Brain pericyte (primary cell): ENCODE results near the gene AURKAIP1.

Source experiments
- DNase-seq: peaks from one replicate; pipeline ENCODE4 v3.0.0-alpha.2; 2012; ENCODE audit warnings: low read depth, low spot score

Gene AURKAIP1

DNA sequence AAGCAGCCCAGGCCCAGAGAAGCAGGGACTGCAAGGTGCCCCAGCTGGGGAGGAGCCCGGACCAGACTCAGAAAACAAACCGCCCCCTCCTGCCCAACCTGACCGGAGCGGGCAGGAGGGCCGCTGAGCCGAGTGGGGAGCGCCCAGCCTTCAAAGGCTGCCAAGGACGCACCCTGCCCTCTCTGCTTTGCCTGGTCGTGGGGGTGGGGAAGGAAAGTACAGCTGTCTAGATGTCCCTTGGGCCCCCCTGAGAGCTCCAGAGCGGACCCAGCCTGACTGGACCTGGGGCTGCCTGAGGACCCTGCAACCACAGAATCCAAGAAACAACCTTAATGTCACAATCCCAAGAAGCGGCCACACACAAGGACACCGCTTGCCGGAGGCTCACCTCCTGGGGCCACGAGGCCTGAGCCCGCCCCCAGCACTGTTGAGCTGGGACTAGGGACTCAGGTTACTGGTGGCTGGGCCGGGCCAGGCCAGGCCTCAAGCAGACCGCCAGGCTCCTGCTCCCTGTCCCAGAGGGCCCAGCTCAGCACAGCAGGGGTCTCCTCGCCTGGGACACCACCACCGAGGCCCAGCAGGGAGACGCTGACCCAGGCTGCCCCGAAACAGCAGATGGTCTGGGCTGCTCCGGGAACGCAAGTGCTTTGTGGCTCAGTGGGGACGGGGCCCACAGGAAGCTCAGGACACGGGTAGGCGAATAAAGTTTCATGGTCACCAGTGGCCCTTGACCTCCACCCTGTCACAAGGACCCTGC lies 27.2 kb downstream of the AURKAIP1 start:
- DNase-seq, result no peak

DNA sequence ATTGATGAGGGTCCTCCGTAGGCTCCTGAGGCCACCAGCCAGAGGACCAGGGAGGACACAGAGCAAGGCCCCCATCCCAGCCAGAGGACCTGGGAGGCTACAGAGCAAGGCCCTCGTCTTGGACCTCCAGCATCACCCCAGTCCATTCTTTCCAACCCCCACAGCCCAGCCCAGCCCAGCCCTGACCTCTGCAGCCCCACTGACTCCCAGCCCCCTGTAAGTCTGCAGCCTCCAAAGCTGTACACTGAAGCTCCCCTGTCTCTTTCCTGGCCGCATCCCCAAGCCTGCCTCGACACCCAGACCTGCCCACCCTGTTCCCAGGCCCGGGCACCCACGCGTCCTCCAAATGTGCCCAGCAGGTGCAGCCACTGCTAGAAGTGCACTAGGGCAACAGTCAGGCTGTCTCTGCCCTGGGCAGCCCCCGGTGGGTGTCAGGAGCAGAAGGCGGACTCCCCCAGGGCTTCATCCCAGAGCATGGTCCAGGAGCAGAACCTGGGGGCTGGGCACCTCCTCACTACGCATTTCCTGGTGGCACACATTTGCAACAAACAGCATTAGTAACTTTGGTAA lies 27.9 kb downstream of the AURKAIP1 start:
- DNase-seq, result no peak

DNA sequence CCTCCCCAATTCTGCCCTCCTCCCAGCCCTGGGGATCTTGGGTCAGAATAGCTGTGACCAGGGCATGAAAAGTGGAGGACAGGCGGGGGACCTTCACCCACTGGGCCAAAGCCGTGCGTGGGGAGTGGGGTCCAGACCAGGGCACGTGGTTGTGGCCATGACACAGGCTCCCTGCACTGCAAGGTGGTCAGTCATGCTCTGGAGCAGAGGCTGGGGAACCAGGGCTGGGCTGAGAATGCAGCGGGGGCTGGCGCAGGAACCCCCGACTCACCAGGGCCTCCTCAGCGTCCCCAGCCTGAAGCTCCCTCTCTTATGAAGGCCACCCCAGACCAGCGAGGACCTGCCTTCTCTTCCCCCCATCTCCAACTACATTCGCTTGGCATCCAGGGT lies 28.5 kb downstream of the AURKAIP1 start:
- DNase-seq, result no peak

DNA sequence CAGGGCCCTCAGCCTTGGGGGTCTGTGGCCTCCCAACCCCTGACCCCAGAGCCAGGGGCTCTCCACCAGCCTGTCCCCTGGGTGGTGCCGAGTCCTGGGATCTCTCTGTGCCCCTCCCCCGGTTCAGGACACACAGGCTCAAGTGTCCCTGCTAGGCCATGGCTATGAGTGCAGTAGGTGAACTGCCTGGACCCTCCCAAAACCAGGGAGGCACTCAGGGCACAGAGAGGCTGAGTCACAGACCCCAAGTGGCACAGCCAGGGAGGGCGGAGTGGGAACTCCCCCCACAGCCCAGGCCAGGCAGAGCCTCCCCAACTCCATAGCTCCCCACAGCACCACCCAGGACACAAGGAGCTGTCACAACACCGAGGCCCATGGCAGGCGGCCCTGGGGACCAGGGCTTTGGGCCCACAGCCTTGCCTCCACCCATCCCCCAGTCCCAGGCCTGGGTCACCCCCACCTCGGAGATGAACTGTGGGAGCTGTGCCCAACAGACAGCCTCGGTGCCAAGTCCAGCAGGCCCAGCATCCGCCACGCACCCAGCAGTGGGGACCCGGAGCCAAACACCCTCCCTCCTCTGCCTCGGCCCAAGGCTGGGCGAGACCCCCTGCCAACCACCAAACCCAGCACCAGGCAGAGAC lies 29.0 kb downstream of the AURKAIP1 start:
- no peak for DNase-seq

DNA sequence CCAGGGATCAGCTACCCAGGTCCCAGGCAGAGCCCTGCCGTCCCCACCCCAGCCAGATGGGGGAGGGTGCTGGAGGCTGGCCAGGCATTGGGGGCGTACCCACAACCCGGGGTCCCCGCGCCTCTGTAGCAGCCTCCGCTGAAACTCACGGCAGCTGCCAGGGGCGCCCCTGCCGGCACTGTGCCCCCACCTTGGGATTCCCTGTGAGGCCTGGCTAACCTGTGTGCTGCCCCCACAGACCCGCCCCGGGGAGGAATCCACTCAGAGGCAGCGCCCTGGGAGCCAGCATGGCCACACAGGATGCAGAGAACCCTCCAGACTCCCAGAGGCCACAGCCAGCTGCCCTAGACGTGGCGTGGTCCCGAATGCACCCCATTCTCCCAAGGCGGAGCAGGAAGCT lies 29.6 kb downstream of the AURKAIP1 start:
- no peak for DNase-seq

DNA sequence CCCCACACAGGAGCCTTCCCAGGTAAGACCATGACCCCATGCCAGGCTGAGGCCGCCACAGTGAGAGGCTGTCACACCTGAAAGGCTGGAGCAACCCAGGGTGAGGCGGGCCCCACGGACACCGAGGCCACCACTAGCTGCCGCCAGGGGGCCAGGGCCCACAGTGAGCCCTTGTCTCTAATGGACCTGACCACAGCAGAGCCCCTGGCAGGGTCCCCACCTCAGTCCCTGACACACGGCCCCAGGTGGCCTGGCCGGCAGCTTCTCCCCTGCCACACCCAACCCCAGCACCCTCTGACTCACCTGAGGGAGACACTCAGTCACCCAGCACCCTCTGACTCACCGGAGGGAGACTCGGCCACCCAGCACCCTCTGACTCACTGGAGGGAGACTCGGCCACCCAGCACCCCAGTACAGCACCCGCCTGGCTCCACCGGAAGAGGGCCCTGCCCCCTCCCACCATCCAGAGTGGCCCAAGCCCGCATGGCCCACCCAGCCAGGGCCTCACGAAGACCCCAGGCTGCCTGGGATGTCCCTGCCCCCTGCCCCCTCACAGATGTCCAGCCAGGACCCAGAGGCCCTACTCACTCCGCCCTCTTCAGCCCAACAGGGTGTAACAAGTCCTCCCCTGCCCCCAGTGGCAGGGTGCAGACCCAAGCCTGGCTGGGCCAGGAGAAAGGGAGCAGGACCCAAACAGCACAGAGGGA lies 30.2 kb downstream of the AURKAIP1 start:
- no peak for DNase-seq

DNA sequence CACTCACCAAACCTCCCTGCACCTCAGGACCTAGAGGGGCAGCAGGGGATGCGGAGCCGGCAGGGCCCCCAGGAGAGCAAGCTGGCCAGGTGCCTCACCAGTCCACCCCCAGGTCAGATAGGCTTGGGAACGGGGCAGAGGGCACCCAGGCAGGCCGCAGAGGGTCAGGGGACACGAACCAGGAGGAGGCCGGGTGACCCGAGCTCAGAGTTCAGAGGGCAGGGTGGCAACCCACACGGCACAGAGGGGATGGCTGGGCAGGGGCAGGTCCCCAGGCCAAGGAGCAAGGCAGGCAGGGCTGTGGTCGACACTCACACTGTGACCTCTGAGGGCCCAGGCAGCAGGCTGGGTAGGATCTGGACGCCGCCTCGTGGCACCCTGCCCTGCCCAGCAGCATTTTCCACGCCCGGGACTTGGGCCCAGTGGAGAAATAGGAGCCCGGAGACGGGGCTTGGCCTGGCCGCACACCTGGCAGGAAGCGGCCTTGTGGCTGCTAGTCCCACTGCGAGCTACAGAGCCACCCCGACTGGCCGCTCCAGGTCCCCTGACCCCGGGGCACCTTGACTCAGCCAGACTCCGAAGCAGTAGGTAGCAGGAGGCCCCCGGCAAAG lies 31.1 kb downstream of the AURKAIP1 start:
- no peak for DNase-seq

DNA sequence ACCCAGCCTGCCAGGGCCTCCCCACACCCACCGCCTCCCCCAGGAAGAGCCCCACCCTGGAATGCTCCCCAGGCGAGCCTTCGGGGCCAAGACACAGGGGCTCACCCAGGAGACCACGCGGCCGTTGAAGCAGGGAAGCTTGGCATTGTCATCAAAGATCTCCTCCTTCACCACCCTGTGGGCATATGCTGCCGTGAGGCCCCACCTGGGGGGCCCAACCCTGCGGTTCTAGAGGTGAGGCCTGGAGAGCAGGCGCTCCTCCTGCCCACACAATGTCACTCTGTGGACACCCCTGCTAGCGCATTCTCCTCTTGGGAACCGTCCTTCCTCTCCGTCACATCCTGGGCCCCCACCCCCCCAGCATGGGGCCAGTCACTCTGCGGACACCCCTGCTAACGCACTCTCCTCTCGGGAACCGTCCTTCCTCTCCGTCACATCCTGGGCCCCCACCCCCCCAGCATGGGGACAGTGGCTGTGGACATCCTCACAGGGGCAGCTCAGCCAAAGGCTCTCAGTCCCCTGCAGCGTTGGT lies 32.4 kb downstream of the AURKAIP1 start:
- DNase-seq, result no peak

DNA sequence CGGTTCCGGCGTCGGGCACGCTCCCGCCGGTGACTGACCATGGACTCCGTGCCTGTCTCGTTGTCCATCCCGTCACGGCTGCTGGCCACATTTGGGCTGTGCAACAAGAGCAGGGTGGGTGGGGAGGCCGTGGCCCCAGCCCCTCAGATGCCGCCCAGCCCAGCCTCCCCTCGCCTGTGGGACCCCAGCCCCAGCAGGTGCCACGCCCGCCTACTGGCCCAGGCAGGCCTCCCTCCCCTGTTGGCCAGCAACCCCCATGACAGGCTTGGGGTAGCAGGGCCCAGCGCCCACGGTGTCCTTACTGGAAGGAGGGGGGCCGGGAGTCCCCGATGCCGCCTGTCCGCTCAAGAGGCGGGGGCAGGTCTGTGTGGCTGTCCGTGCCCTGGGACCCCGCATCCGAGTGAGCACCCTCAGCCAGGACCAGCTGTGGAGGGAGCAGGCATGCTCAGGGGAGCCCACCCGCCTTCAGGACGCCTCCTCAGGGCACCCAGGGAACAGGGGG lies 32.9 kb downstream of the AURKAIP1 start:
- DNase-seq, result no peak

DNA sequence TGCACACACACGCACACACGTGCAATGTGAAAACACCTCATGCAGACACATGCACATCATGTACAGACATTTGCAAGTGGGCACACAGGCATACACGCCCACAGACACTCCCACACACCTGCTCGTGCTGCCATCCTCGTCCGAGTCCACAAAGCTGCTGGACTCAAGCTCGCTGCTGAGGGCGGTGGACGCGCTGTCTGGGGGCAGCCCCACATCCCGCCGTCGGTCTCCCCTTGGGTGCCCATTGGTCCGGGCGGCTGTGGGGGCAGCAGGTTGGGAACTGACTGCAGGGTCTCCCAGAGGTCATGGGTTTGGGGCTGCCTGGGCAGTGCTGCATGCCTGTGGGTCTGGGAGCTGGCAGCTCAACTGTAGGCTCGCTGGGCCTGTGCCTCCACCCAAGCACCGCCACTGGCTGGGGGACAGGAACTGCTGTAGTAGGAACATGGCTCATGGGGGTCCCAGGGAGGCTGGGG lies 33.4 kb downstream of the AURKAIP1 start:
- no peak for DNase-seq

DNA sequence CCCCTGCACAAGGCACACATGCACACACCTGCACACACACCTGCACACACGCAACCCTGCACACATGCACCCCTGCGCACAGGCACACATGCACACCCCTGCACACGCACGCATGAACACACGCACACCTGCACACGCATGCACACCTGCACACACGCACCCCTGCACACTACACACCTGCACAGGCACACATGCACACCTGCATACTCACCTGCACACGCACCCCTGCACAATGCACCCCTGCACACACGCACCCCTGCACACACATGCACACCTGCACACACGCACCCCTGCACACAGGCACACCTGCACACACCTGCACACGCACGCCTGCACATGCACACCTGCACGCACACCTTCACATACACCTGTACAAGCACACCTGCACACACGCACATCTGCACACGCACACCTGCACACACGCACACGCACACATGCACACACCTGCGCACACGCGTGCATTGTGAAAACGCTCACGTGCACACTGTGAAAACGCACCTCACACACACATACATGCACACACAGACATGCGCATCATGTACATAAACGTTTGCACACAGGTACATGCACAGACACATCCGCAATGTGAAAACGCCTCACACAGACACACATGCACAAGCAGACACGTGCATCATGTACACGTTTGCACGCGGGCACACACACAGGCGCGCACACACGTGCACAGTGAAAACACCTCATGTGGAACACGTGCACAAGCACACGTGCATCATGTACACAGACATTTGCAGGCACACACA lies 34.0 kb downstream of the AURKAIP1 start:
- no peak for DNase-seq

DNA sequence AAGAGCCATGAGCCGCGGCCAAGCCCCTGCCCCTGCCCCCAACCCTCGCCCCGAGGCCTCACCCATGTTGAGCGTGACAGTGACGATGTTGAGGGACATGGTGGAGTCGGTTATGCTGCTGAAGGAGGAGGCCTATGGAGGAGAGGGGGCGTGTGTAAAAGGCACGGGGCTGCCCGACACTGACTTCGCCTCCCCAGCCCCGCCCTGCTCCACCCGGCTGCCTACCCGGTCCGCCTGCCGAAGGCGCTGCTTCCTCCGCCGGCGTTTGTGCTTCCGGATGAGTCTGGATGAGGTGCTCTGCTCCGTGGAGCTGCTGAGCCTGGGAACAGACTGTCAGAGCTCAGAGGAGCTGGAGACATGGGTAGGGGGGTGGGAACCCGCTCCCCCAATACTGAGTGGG lies 34.8 kb downstream of the AURKAIP1 start:
- no peak for DNase-seq

DNA sequence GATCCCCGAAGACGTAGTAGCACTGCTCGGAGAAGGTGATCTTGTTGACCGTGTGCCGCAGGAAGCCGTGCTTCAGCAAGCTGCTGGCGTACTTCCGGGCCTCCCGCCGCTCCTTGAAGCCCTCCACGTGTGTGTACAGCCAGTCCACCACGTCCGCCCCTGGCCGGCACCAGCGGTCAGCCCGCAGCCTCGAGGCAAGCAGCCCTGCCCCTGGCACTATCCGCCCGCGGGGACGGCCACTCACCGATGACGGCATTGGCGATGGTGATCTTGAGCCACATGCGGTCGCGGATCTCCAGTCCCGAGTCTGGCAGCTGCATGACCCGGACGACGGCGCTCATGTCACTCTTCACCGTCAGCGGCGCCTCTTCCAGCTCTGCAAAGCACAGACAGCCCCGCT lies 36.7 kb downstream of the AURKAIP1 start:
- no peak for DNase-seq

DNA sequence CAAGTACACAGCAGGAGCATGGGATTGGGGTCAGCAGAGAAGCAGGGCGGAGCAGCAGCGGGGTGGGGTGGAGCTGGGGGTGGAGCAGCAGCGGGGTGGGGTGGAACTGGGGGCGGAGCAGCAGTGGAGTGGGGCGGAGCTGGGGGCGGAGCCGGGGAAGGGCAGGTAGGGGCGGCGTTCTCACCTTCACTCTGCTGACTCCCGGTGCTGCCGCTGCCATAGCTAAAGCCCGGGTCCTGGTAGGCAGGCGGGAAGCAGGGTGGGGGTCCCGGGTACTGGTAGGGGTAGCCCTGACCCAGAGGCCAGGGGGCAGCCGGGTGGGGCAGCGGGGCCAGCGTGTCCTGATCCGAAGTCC lies 37.2 kb downstream of the AURKAIP1 start:
- no peak for DNase-seq

DNA sequence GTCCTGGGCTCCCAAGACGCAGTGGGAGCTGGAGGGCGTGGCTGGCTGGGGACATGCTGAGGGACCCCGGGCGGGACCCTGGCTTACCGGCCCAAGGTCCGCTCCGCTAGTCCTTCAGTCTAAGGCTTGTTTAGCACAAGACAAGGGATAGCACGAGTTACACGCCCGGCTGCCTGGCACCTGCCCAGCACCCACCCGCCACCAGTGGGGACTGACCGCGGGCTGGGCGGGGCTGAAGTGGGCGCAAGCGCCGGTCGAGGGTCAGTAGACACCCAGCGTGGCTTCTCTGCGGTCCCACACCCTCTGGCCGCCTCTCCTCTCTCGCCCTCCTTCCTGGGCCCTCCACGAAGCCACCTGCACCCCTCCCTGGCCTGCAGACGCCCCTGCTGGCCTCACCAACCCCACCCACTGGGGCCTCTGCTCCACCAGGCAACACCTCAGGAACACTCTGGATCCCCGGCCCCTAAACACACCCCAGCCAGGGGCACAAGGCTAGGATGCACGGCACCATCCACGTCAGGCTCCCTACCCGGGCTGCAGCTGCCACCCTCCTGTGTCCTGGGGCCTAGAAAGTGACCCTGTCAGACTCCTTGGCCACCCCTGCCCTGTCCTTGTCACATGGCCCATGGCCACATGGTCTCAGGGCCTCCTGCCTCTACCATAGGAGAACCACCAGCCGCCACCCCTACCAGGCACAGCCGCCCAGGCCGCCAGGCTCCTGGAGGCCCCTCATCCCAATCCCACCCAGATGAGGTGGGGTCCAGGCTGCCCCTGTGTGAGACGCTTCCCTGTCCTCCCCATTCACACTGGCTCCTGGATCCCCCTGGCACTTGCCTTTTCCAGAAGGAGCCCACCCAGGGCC lies 37.8 kb downstream of the AURKAIP1 start:
- no peak for DNase-seq

DNA sequence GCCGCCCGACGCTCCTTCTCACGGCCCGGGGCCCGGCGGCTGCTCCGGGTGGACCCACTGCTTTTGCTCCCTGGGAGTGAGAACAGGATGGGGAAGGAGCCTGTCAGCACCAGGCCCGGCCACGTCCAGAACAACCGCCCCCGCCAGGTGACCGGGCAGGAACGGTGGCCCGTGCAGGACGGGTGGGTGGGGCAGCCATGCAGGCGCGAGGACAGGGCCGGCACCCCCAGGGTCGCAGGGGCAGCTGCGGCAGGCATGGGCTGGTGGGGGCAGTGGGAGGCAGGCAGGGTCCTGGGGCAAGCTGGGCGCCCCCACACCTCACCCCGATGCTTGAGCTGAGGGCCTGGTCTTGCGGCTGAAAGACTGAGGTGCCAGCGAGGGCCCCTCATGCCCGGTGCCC lies 38.6 kb downstream of the AURKAIP1 start:
- DNase-seq, result no peak

DNA sequence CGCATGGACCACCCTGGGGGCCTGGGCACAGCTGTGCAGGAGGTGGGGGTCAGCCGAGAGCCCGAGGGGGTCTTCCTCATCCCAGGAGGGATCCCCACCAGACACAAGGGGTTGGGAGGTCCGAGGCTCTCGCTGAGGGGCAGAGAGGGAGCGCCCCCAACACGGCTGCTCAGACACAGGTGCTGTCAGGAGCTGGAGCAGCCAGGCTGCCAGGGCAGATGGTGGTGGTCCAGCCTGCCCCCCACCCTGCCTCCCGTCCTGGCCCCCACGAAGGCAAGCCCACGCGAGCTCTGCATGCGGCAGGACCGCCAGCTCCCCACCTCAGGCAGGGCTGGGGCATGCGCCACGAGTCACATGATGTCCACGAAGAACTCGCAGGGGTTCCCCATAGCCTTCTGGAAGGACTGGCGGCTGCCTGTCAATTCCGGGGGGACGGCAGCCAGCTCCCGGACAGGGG lies 39.2 kb downstream of the AURKAIP1 start:
- no peak for DNase-seq

DNA sequence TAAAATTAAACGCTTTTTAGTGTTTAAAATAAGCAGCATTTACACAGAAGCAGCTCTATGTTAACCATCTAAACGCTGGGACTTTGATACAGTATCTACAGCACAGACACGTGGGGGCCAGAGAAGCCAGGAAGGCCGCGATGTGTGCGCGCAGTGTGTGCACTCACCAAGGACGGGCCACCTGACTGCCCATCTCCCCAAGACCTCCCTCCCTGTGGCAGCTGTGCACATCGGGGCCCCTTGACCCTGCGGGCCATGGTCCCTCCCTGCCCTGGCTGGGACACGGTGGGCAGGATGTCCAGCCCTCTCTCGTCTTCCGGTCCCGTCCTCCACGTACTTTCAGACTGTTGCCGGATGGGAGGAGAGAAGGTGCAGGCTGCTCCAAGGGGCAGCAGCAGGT lies 39.7 kb downstream of the AURKAIP1 start:
- no peak for DNase-seq

DNA sequence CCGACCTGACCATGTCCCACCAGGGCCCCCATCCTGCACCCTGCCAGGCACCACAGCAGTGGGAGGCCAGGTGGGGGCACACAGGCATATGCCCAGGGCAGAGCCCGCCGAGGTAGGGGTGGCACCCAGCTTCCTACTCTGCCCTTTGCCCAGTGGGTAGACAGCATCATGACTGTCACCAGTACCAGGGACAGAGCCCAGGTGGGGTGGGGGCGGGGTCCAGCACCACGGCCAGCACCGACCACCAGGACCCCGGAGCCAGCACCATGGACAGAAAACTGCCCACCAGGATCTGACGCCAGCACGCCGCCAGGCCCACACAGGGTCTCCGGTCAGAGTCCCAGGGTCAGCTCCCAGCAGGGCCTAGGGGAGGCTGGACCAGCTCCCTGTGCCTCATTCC lies 40.2 kb downstream of the AURKAIP1 start:
- DNase-seq, result no peak
